ENCODE results near the gene ZNF274. TPM values are rescaled to one million over a fixed set of nuclear protein-coding genes. Genes with fewer than 3 reads are reported as not detected.

ZNF274 gene
- total RNA-seq, 2 donors from 2014 or later: 26.4 to 32.6 TPM

DNA sequence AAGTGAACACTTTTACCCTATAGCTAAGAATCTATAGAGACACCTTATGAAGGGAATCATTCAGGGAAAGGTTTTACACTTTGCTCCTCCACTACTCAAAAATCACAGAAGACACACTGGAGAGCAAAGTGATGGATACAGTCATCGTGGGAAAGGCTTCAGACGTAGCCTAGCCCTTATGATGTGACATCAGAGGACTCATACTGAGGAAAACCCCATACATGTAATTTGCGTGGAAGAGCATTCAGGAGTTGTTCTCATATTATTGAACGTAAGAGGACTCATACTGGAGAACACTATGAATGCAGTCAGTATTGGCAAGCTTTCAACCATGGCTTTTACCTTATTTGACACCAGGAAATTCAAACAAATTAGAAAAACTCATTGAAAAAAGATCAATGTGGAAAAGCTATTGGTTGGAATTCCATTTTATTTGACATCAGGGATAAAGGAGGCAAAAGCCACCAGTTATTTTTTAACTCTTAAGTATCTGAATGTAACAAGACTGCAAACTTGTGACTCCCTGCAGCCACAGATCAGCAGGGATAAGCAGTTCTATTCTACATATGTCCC, 16.1 kb upstream of the ZNF274 start:
- no peak for ATAC-seq (ENCODE audit: insufficient number of reproducible peaks, low FRiP score, low read depth)
- TF ChIP-seq, protein P1, sequence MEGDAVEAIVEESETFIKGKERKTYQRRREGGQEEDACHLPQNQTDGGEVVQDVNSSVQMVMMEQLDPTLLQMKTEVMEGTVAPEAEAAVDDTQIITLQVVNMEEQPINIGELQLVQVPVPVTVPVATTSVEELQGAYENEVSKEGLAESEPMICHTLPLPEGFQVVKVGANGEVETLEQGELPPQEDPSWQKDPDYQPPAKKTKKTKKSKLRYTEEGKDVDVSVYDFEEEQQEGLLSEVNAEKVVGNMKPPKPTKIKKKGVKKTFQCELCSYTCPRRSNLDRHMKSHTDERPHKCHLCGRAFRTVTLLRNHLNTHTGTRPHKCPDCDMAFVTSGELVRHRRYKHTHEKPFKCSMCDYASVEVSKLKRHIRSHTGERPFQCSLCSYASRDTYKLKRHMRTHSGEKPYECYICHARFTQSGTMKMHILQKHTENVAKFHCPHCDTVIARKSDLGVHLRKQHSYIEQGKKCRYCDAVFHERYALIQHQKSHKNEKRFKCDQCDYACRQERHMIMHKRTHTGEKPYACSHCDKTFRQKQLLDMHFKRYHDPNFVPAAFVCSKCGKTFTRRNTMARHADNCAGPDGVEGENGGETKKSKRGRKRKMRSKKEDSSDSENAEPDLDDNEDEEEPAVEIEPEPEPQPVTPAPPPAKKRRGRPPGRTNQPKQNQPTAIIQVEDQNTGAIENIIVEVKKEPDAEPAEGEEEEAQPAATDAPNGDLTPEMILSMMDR (IDR thresholded peaks at IDR 0.05): no peak
- H3K9me3 ChIP-seq: peaks cover 81% of the 10 kb centered on the region

GRCh38 chr19:58170860-58171259, 12.0 kb upstream of the ZNF274 start:
- H3K4me1 ChIP-seq (ENCODE audit: control insufficient read depth in 1 of 2, low read depth in 2 of 2): no peaks in the 10 kb centered on the region
- H3K4me3 ChIP-seq: no peak overlapping the region
- H3K9me3 ChIP-seq: peaks cover 77% of the 10 kb centered on the region
- TF ChIP-seq, protein P1 (IDR thresholded peaks at IDR 0.05): no peak
- ATAC-seq (ENCODE audit: insufficient number of reproducible peaks, low FRiP score, low read depth): no peak
- DNase-seq (ENCODE audit: low spot score): no peak
- no peaks in the 10 kb centered on the region for H3K27me3 ChIP-seq (replicated peaks; ENCODE audit: insufficient read depth)
- no peaks in the 10 kb centered on the region for H3K36me3 ChIP-seq
- no peak overlapping the region for H3K27ac ChIP-seq

More for the DNA sequence above, 16.1 kb upstream of the ZNF274 start:
- Histone ChIP-seq H3K4me1 (ENCODE audit: control insufficient read depth in 1 of 2, low read depth in 2 of 2) (no peaks in the 10 kb centered on the region), H3K27me3 (replicated peaks; ENCODE audit: insufficient read depth) (no peaks in the 10 kb centered on the region), H3K36me3 (no peaks in the 10 kb centered on the region), H3K27ac (no peak overlapping the region), H3K4me3 (no peak overlapping the region)
- DNase-seq (ENCODE audit: low spot score): no peak

DNA sequence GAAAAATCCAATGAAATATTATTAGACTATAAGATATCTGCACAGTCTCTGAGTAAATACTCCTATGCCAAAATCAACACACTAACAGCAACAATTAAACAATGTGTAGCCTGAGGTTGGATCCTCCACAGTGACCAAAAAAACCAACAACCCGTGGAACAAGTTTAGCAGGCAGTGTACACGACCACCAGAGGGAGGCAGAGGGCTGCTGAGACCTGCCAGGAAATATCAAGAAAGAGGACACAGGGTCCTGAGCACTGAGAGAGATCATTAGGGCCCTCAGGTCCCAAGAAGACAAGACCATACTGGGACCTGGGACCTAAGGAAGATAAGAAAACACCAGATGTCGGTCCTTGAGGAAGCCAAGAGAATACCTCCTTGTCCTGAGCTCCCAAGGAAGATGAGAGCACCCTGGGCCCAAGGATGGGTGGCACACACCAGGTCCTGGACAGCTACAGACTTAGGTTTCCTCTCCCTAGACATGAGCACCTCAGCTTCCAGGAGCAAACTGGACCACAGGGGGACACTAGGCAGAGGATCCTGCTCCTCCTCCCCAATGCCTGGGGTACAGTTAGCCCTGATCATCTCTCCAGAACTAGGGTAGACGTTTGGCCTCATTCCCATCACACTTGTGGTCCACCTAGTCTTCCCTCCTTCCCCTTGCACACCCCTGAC, 822 bp upstream of the ZNF274 start:
- H3K27me3 ChIP-seq (replicated peaks; ENCODE audit: insufficient read depth): no peaks in the 10 kb centered on the region
- TF ChIP-seq, protein P1 (IDR thresholded peaks at IDR 0.05): no peak

DNA sequence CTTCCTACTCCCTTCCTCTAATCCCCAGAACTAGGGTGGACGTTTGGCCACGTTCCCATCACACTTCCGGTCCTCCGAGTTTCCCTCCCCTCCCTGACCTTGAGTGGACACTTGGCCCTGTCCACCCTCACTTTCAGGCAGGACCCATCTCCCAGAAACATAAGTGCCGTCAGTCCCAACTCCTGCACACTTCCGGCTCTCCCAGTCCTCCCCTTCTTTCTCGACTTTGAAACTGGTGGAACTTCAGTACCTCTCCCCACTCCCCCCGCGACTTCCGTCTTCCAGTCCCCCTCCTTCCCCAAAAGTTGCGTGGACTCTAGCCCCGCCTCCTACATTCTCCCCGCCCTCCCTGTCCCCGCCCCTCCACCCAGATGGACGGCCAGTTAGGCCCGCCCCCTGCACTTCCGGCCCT, 278 bp upstream of the ZNF274 start:
- Histone ChIP-seq H3K4me3 (peak overlapping the region; percentile 83), H3K4me1 (ENCODE audit: control insufficient read depth in 1 of 2, low read depth in 2 of 2) (no peaks in the 10 kb centered on the region), H3K27ac (peak overlapping the region; percentile 90 to 95), H3K27me3 (replicated peaks; ENCODE audit: insufficient read depth) (no peaks in the 10 kb centered on the region), H3K9me3 (peaks cover 86% of the 10 kb centered on the region), H3K36me3 (peaks cover 30% of the 10 kb centered on the region)
- DNase-seq (ENCODE audit: low spot score): no peak
- TF ChIP-seq, protein P1 (IDR thresholded peaks at IDR 0.05): no peak
- peak; percentile 62 for ATAC-seq (ENCODE audit: insufficient number of reproducible peaks, low FRiP score, low read depth)

More for the DNA sequence above, 822 bp upstream of the ZNF274 start:
- peaks cover 85% of the 10 kb centered on the region for H3K9me3 ChIP-seq
- H3K27ac ChIP-seq: peak overlapping the region; percentile 90 to 95
- DNase-seq (ENCODE audit: low spot score) (no peak), ATAC-seq (ENCODE audit: insufficient number of reproducible peaks, low FRiP score, low read depth) (no peak)
- H3K4me1 ChIP-seq (ENCODE audit: control insufficient read depth in 1 of 2, low read depth in 2 of 2): no peaks in the 10 kb centered on the region
- H3K4me3 ChIP-seq: peak overlapping the region; percentile 83
- peaks cover 24% of the 10 kb centered on the region for H3K36me3 ChIP-seq

- no peak for ATAC-seq (ENCODE audit: insufficient number of reproducible peaks, low FRiP score, low read depth)
These were observed 955 bp downstream of the ZNF274 start for GRCh38 chr19:58183817-58184215.

More at GRCh38 chr19:58183817-58184215, 955 bp downstream of the ZNF274 start:
- no peaks in the 10 kb centered on the region for H3K27me3 ChIP-seq (replicated peaks; ENCODE audit: insufficient read depth)
- no peak for DNase-seq (ENCODE audit: low spot score)
- H3K9me3 ChIP-seq: peaks cover 84% of the 10 kb centered on the region
- TF ChIP-seq, protein P1 (IDR thresholded peaks at IDR 0.05): no peak
- peaks cover 36% of the 10 kb centered on the region for H3K36me3 ChIP-seq
- H3K27ac ChIP-seq: peak overlapping the region; percentile 90 to 95
- H3K4me1 ChIP-seq (ENCODE audit: control insufficient read depth in 1 of 2, low read depth in 2 of 2): no peaks in the 10 kb centered on the region
- H3K4me3 ChIP-seq: peak overlapping the region; percentile 83
